ENCODE measurements around the gene LVRN.

LVRN gene

DNA sequence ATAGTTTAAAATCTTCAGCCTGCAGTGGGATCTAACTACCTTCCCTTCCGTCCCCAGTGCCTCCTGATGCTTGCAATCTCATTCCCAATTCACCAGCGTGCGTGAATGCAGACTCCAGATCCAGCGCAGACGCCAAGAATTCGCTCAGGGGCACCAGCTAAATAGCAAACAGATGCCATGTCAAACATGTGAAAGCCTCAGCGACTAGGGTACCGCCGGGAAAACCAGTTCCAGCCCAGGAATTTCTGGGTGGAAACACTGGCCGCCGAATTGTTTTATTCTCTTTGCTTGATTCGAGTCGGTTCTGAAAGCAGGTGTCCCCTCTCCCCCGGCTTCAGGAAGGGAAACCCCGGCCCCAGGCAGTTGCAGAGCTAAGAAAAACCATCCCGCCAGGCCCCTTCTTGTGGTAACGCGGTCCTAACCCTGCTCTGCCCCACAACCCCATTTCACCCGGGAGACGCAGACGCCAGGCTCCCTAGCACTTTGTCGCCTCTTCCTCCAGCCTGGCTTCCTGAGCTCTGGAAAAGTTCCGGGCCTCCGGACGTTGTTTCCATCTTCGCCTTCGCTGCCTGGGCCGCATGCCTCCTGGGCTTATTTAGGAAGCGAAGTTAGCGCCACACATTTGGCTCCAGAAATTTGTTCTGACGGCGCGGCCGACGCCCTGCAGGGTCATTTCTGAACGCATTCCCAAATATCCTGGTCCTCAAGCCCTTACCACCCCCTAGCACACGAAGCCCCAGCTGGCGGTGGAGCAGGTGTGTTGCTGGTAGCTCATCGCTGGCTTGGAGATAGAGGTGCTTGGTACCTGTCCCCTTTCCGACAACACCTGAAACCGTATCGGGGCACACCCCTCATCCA, 665 bp upstream of the LVRN start:
- CTCF ChIA-PET, result interaction anchor here (0.9 kb wide), 1 partner anchor 10 kb away, joined by 3 read pairs; no protein-coding TSS in a partner anchor
- Histone ChIP-seq H3K27ac (ENCODE audit: insufficient read depth in 1 of 2, low read depth in 1 of 2, low read length in 2 of 2, poor library complexity in 1 of 2, severe bottlenecking in 2 of 2) (no peak overlapping the region), H3K9me3 (ENCODE audit: control extremely low read depth in 1 of 5, control insufficient read depth in 4 of 5, insufficient read depth in 2 of 5, low read depth in 1 of 5, low read length in 4 of 5) (peaks cover 0 to 3% (median 0%) of the 10 kb centered on the region in 5 experiments), H3K27me3 (replicated peaks in 2 of 5; ENCODE audit: control insufficient read depth in 4 of 5, insufficient read depth in 5 of 5, low read length in 4 of 5) (peaks cover 21 to 93% (median 42%) of the 10 kb centered on the region in 5 experiments), H3K4me1 (ENCODE audit: control extremely low read depth in 1 of 4, control insufficient read depth in 4 of 4, insufficient read depth in 4 of 4, low read length in 3 of 4) (peaks cover 0 to 18% (median 17%) of the 10 kb centered on the region in 4 experiments), H3K36me3 (ENCODE audit: control insufficient read depth in 4 of 4, insufficient read depth in 4 of 4, low read length in 3 of 4) (no peaks in the 10 kb centered on the region), H3K4me3 (ENCODE audit: control insufficient read depth in 1 of 7, extremely low read depth in 1 of 7, insufficient read depth in 4 of 7, low read depth in 2 of 7, low read length in 6 of 7) (peak overlapping the region in 3 of 7 experiments; percentile 1 to 44 (median 11))
- WGBS (ENCODE audit: insufficient coverage), result 6% methylated on average over 33 of the region's 42 CpGs
- peak in 2 of 3 donors; percentile 27 to 37 for DNase-seq
- POLR2A ChIA-PET, result no interaction called here

DNA sequence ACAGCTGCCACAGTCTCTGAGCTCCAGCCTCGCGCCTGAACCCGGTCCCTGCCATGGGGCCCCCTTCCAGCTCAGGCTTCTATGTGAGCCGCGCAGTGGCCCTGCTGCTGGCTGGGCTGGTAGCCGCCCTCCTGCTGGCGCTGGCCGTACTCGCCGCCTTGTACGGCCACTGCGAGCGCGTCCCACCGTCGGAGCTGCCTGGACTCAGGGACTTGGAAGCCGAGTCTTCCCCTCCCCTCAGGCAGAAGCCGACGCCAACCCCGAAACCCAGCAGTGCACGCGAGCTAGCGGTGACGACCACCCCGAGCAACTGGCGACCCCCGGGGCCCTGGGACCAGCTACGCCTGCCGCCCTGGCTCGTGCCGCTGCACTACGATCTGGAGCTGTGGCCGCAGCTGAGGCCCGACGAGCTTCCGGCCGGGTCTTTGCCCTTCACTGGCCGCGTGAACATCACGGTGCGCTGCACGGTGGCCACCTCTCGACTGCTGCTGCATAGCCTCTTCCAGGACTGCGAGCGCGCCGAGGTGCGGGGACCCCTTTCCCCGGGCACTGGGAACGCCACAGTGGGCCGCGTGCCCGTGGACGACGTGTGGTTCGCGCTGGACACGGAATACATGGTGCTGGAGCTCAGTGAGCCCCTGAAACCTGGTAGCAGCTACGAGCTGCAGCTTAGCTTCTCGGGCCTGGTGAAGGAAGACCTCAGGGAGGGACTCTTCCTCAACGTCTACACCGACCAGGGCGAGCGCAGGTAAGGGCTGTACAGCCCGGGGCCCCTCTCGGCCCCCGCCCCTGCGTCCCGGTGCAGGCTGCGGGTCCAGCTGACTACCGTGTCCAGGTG, 509 bp downstream of the LVRN start:
- H3K27ac ChIP-seq (ENCODE audit: insufficient read depth in 1 of 2, low read depth in 1 of 2, low read length in 2 of 2, poor library complexity in 1 of 2, severe bottlenecking in 2 of 2), result no peak overlapping the region
- H3K27me3 ChIP-seq (replicated peaks in 2 of 5; ENCODE audit: control insufficient read depth in 4 of 5, insufficient read depth in 5 of 5, low read length in 4 of 5), result peaks cover 19 to 85% (median 40%) of the 10 kb centered on the region in 5 experiments
- H3K36me3 ChIP-seq (ENCODE audit: control insufficient read depth in 4 of 4, insufficient read depth in 4 of 4, low read length in 3 of 4), result no peaks in the 10 kb centered on the region
- H3K9me3 ChIP-seq (ENCODE audit: control extremely low read depth in 1 of 5, control insufficient read depth in 4 of 5, insufficient read depth in 2 of 5, low read depth in 1 of 5, low read length in 4 of 5), result peaks cover 0 to 3% (median 0%) of the 10 kb centered on the region in 5 experiments
- ChIA-PET CTCF (interaction anchor here (0.9 kb wide), 1 partner anchor 9 kb away, joined by 3 read pairs; no protein-coding TSS in a partner anchor), POLR2A (no interaction called here)
- peaks cover 0 to 18% (median 17%) of the 10 kb centered on the region in 4 experiments for H3K4me1 ChIP-seq (ENCODE audit: control extremely low read depth in 1 of 4, control insufficient read depth in 4 of 4, insufficient read depth in 4 of 4, low read length in 3 of 4)
- H3K4me3 ChIP-seq (ENCODE audit: control insufficient read depth in 1 of 7, extremely low read depth in 1 of 7, insufficient read depth in 4 of 7, low read depth in 2 of 7, low read length in 6 of 7), result peak overlapping the region in 6 of 7 experiments; percentile 12 to 56 (median 46)
- DNase-seq, result peak in 2 of 3 donors; percentile 17 to 28
- 2% methylated on average over 68 of the region's 71 CpGs for WGBS (ENCODE audit: insufficient coverage)

DNA sequence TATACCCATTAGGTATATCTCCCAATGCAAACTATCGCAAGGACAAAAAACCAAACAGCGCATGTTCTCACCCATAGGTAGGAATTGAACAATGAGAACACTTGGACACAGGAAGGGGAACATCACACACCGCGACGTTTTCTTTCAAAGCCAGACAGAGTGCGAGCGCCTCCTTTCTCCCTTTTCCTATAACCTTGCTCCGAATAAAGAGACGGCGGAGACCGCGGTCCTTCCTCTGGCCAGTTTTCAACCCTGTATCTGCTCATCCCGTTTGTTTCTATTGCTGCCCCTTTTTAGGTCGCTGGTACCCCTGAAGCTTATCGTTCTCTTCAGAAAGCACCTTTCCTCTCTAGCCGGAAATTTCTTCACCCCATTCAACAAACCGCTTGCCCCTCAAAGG, 1.3 kb downstream of the LVRN start:
- ChIA-PET CTCF (no interaction called here), POLR2A (no interaction called here)
- peaks cover 0 to 2% (median 0%) of the 10 kb centered on the region in 5 experiments for H3K9me3 ChIP-seq (ENCODE audit: control extremely low read depth in 1 of 5, control insufficient read depth in 4 of 5, insufficient read depth in 2 of 5, low read depth in 1 of 5, low read length in 4 of 5)
- peaks cover 19 to 79% (median 40%) of the 10 kb centered on the region in 5 experiments for H3K27me3 ChIP-seq (replicated peaks in 2 of 5; ENCODE audit: control insufficient read depth in 4 of 5, insufficient read depth in 5 of 5, low read length in 4 of 5)
- H3K27ac ChIP-seq (ENCODE audit: insufficient read depth in 1 of 2, low read depth in 1 of 2, low read length in 2 of 2, poor library complexity in 1 of 2, severe bottlenecking in 2 of 2), result no peak overlapping the region
- peaks cover 0 to 18% (median 17%) of the 10 kb centered on the region in 4 experiments for H3K4me1 ChIP-seq (ENCODE audit: control extremely low read depth in 1 of 4, control insufficient read depth in 4 of 4, insufficient read depth in 4 of 4, low read length in 3 of 4)
- H3K4me3 ChIP-seq (ENCODE audit: control insufficient read depth in 1 of 7, extremely low read depth in 1 of 7, insufficient read depth in 4 of 7, low read depth in 2 of 7, low read length in 6 of 7), result no peak overlapping the region
- peak in 1 of 3 donors; percentile 9 for DNase-seq
- 20% methylated on average over 14 of the region's 17 CpGs for WGBS (ENCODE audit: insufficient coverage)
- no peaks in the 10 kb centered on the region for H3K36me3 ChIP-seq (ENCODE audit: control insufficient read depth in 4 of 4, insufficient read depth in 4 of 4, low read length in 3 of 4)

DNA sequence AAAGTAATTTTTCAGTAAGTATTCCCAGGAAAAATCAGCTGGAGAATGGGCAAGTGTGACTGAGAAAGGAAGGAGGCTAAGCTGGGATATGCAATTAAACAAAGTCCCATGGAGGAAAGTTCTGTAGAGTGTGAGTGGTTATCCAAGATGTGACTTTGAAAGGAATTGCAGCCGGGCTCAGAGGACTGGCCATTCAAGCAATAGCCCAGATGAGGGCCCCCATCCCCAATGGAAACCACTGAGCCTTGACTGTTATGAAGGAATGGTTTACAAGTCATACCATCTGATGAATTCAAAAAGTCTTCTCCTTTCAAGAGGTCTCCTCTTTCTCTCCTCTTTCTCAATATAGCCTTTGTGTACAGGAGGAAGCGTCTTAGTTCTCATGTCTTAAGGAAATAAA, 6.5 kb downstream of the LVRN start:
- DNase-seq, result no peak
- CTCF ChIA-PET, result no interaction called here
- H3K4me3 ChIP-seq (ENCODE audit: control insufficient read depth in 1 of 7, extremely low read depth in 1 of 7, insufficient read depth in 4 of 7, low read depth in 2 of 7, low read length in 6 of 7), result no peak overlapping the region
- H3K27ac ChIP-seq (ENCODE audit: insufficient read depth in 1 of 2, low read depth in 1 of 2, low read length in 2 of 2, poor library complexity in 1 of 2, severe bottlenecking in 2 of 2), result no peak overlapping the region
- no peaks in the 10 kb centered on the region for H3K36me3 ChIP-seq (ENCODE audit: control insufficient read depth in 4 of 4, insufficient read depth in 4 of 4, low read length in 3 of 4)
- whole genome bisulfite sequencing (ENCODE audit: insufficient coverage), result 100% methylated on average over 1 of the region's 2 CpGs
- H3K4me1 ChIP-seq (ENCODE audit: control extremely low read depth in 1 of 4, control insufficient read depth in 4 of 4, insufficient read depth in 4 of 4, low read length in 3 of 4), result no peaks in the 10 kb centered on the region
- POLR2A ChIA-PET, result no interaction called here
- peaks cover 4 to 33% (median 15%) of the 10 kb centered on the region in 5 experiments for H3K27me3 ChIP-seq (replicated peaks in 2 of 5; ENCODE audit: control insufficient read depth in 4 of 5, insufficient read depth in 5 of 5, low read length in 4 of 5)
- peaks cover 0 to 2% (median 0%) of the 10 kb centered on the region in 5 experiments for H3K9me3 ChIP-seq (ENCODE audit: control extremely low read depth in 1 of 5, control insufficient read depth in 4 of 5, insufficient read depth in 2 of 5, low read depth in 1 of 5, low read length in 4 of 5)

DNA sequence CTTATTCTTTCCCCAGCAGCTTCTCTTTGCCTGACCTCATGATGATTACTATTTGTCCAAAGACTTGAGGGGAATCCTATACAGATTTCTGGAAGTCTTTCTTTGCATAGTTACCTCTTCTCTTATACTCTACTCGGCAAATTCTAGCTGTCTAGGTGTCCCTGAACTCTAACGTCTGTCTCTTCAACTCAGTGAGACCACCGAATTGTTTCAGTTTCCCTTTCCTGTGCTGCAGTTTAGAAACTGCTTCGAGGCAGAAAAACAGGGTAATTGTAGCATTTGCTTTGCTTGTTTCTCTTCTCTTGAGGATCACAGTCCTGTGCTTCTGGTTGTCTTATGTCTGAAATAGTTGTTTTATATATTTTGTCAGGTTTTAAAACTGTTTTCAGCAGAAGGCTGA, 14.8 kb downstream of the LVRN start:
- no peak for DNase-seq
- Histone ChIP-seq H3K4me1 (ENCODE audit: control extremely low read depth in 1 of 4, control insufficient read depth in 4 of 4, insufficient read depth in 4 of 4, low read length in 3 of 4) (no peaks in the 10 kb centered on the region), H3K27me3 (replicated peaks in 2 of 5; ENCODE audit: control insufficient read depth in 4 of 5, insufficient read depth in 5 of 5, low read length in 4 of 5) (peaks cover 0 to 7% (median 4%) of the 10 kb centered on the region in 5 experiments), H3K9me3 (ENCODE audit: control extremely low read depth in 1 of 5, control insufficient read depth in 4 of 5, insufficient read depth in 2 of 5, low read depth in 1 of 5, low read length in 4 of 5) (peaks cover 0 to 3% (median 0%) of the 10 kb centered on the region in 5 experiments), H3K27ac (ENCODE audit: insufficient read depth in 1 of 2, low read depth in 1 of 2, low read length in 2 of 2, poor library complexity in 1 of 2, severe bottlenecking in 2 of 2) (no peak overlapping the region), H3K4me3 (ENCODE audit: control insufficient read depth in 1 of 7, extremely low read depth in 1 of 7, insufficient read depth in 4 of 7, low read depth in 2 of 7, low read length in 6 of 7) (no peak overlapping the region), H3K36me3 (ENCODE audit: control insufficient read depth in 4 of 4, insufficient read depth in 4 of 4, low read length in 3 of 4) (no peaks in the 10 kb centered on the region)
- WGBS (ENCODE audit: insufficient coverage), result 93% methylated on average over 3 of the region's 4 CpGs
- CTCF ChIA-PET, result no interaction called here
- POLR2A ChIA-PET, result no interaction called here

DNA sequence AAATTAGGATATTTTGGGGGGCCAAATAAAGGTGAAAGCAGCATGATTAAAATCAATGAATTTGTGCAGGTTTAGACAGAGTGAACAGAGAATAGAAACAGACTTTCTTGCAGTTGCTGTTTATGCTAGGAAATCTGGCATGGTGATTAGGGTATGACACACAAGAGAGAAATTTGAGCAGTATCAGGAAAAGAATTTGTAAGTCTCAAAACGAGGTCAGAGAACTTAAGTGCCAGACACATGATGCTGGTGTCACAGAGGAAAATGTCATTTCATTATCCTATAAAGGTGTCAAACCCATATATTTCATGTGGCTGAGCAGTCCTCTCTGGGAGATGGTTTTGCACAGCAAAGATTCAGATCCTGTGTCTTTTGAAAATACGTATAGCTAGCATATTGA, 15.7 kb downstream of the LVRN start:
- DNase-seq, result no peak
- no peak overlapping the region for H3K27ac ChIP-seq (ENCODE audit: insufficient read depth in 1 of 2, low read depth in 1 of 2, low read length in 2 of 2, poor library complexity in 1 of 2, severe bottlenecking in 2 of 2)
- CTCF ChIA-PET, result no interaction called here

More for the DNA sequence above, 15.7 kb downstream of the LVRN start:
- Histone ChIP-seq H3K36me3 (ENCODE audit: control insufficient read depth in 4 of 4, insufficient read depth in 4 of 4, low read length in 3 of 4) (no peaks in the 10 kb centered on the region), H3K27me3 (replicated peaks in 2 of 5; ENCODE audit: control insufficient read depth in 4 of 5, insufficient read depth in 5 of 5, low read length in 4 of 5) (peaks cover 0 to 7% (median 4%) of the 10 kb centered on the region in 5 experiments), H3K4me3 (ENCODE audit: control insufficient read depth in 1 of 7, extremely low read depth in 1 of 7, insufficient read depth in 4 of 7, low read depth in 2 of 7, low read length in 6 of 7) (no peak overlapping the region), H3K9me3 (ENCODE audit: control extremely low read depth in 1 of 5, control insufficient read depth in 4 of 5, insufficient read depth in 2 of 5, low read depth in 1 of 5, low read length in 4 of 5) (peaks cover 0 to 3% (median 0%) of the 10 kb centered on the region in 5 experiments), H3K4me1 (ENCODE audit: control extremely low read depth in 1 of 4, control insufficient read depth in 4 of 4, insufficient read depth in 4 of 4, low read length in 3 of 4) (no peaks in the 10 kb centered on the region)
- POLR2A ChIA-PET, result no interaction called here
- no CpG with 5 or more reads among the region's 2 CpGs for WGBS (ENCODE audit: insufficient coverage)
